AG04450 (cell line): ENCODE results near the gene FAM210B. TPM values are rescaled to one million over a fixed set of nuclear protein-coding genes. Genes with fewer than 3 reads are reported as not detected.
"Not testable (repeated sequence)": the region's sequence is repeated elsewhere in the genome, so short reads cannot be mapped to it uniquely, and the experiment has no call there.

Experiments used
- CTCF ChIA-PET: fragments of 300-600, 350-600 bp; formaldehyde crosslinking; extraction: SDS; loops from one replicate; lab custom pipeline; 2022; ENCODE audit warnings: antibody characterized with exemption, inconsistent platforms; lab: Charles Lee
- POLR2A ChIA-PET: fragments of 350-600 bp; formaldehyde crosslinking; extraction: SDS; loops from one replicate; lab custom pipeline; 2021; ENCODE audit warnings: antibody characterized with exemption, inconsistent platforms; lab: Yijun Ruan, JAX
- DNase-seq: peaks from one replicate; pipeline ENCODE4 v3.0.0-alpha.2; 2011; ENCODE audit warnings: low read depth, low spot score
- H3K27ac ChIP-seq: one replicate; pipeline ENCODE4 v1.5.1; 2012; ENCODE audit warnings: low read depth, low read length, control low read depth
- H3K27me3 ChIP-seq: one replicate; pipeline ENCODE4 v1.6.0; 2012; ENCODE audit warnings: low read length; ENCODE audit not compliant: control insufficient read depth, insufficient read depth
- H3K4me3 ChIP-seq: 2 replicates; pipeline ENCODE4 v1.5.1; 2011; ENCODE audit warnings: mild to moderate bottlenecking, low read depth, low read length, control low read depth
- H3K9me3 ChIP-seq: 2 replicates; pipeline ENCODE4 v1.5.1; 2012; ENCODE audit warnings: low read length; ENCODE audit not compliant: control insufficient read depth, insufficient read depth
- CTCF ChIP-seq: IDR thresholded peaks from 2 replicates; pipeline ENCODE4 v1.5.1; 2011; ENCODE audit warnings: low read depth, low read length, control low read depth, inconsistent platforms
- polyA plus RNA-seq: library from polyadenylated mRNA; depleted of rRNA; stranded (reverse); fragments of >200 nt; gene quantifications from 2 replicates; pipeline ENCODE4 v1.2.3, GENCODE V29; 2011

The FAM210B gene
- polyA plus RNA-seq, 1 experiment = 81.0 TPM

GRCh38 chr20:56388882-56389281 lies 30.1 kb downstream of the FAM210B start:
- no peak for TF ChIP-seq CTCF
- no peak overlapping the region for H3K27ac ChIP-seq
- no peaks in the 10 kb centered on the region for H3K9me3 ChIP-seq
- POLR2A ChIA-PET = no interaction called here
- no peaks in the 10 kb centered on the region for H3K27me3 ChIP-seq
- DNase-seq = no peak
- CTCF ChIA-PET = no interaction called here
- H3K4me3 ChIP-seq = no peak overlapping the region

- Histone ChIP-seq H3K27ac (no peak overlapping the region), H3K4me3 (no peak overlapping the region), H3K27me3 (no peaks in the 10 kb centered on the region), H3K9me3 (no peaks in the 10 kb centered on the region)
- no peak for DNase-seq
- POLR2A ChIA-PET = no interaction called here
- TF ChIP-seq CTCF = no peak
- CTCF ChIA-PET = no interaction called here
These were observed 31.0 kb downstream of the FAM210B start for GRCh38 chr20:56389807-56390206.

GRCh38 chr20:56390396-56390795 lies 31.6 kb downstream of the FAM210B start:
- CTCF ChIA-PET, DNase-seq, H3K4me3 ChIP-seq, H3K27me3 ChIP-seq, POLR2A ChIA-PET, H3K9me3 ChIP-seq, H3K27ac ChIP-seq: not testable (repeated sequence)

- no peak for TF ChIP-seq CTCF
- CTCF ChIA-PET = no interaction called here
These were observed 32.3 kb downstream of the FAM210B start for GRCh38 chr20:56391037-56391436.

GRCh38 chr20:56391596-56392131 lies 32.9 kb downstream of the FAM210B start:
- Histone ChIP-seq H3K27me3 (no peaks in the 10 kb centered on the region), H3K27ac (no peak overlapping the region), H3K9me3 (no peaks in the 10 kb centered on the region), H3K4me3 (peak overlapping the region; percentile 98)
- no peak for TF ChIP-seq CTCF
- ChIA-PET CTCF (interaction anchor here (1.0 kb wide), 1 partner anchor 79 kb away, joined by 3 read pairs; no protein-coding TSS in a partner anchor), POLR2A (interaction anchor here (0.6 to 2.2 kb wide), 16 partner anchors 11 to 77 kb away, joined by 3 to 13 read pairs (median 4); partner anchors contain the start of genes CASS4, FAM210B and RTF2)
- DNase-seq = no peak

More at GRCh38 chr20:56391037-56391436, 32.3 kb downstream of the FAM210B start:
- POLR2A ChIA-PET = interaction anchor here (1.4 to 2.2 kb wide), 2 partner anchors 10 to 78 kb away, joined by 4 to 13 read pairs; partner anchors contain the start of gene RTF2
- Histone ChIP-seq H3K27ac (no peak overlapping the region), H3K4me3 (peak overlapping the region; percentile 98), H3K27me3 (no peaks in the 10 kb centered on the region), H3K9me3 (no peaks in the 10 kb centered on the region)
- DNase-seq = no peak
